Measurements from ENCODE around the gene GFOD1.

DNA sequence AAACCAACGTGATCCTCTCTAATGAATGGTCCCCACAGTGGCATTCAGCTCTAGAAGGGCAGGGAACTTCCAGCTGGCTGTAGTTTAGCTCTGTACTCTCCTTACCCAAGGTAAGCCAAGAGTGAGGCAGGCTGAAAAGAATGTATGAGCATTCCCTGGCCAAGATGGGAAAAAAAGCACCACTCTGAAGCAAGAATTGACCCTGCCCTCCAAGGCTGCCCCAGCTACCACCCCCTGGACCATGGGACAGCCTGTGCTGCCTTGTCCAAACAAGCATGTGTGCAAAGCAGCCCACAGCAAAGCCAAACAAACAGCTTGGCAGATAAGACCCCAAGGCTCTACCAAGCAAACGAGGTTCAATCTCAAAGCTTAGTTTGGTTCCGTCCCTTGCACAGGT lies 73.9 kb downstream of the GFOD1 start:
- TF ChIP-seq, protein P1, sequence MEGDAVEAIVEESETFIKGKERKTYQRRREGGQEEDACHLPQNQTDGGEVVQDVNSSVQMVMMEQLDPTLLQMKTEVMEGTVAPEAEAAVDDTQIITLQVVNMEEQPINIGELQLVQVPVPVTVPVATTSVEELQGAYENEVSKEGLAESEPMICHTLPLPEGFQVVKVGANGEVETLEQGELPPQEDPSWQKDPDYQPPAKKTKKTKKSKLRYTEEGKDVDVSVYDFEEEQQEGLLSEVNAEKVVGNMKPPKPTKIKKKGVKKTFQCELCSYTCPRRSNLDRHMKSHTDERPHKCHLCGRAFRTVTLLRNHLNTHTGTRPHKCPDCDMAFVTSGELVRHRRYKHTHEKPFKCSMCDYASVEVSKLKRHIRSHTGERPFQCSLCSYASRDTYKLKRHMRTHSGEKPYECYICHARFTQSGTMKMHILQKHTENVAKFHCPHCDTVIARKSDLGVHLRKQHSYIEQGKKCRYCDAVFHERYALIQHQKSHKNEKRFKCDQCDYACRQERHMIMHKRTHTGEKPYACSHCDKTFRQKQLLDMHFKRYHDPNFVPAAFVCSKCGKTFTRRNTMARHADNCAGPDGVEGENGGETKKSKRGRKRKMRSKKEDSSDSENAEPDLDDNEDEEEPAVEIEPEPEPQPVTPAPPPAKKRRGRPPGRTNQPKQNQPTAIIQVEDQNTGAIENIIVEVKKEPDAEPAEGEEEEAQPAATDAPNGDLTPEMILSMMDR (conservative IDR thresholded peaks at IDR 0.05 in 1 of 2, IDR thresholded peaks at IDR 0.05 in 1 of 2; ENCODE audit: low read depth in 1 of 2, low read length in 2 of 2), result no peak
- TF ChIP-seq EZH2 (IDR thresholded peaks at IDR 0.05; ENCODE audit: low read length, missing control alignments), result no peak

Measured in fibroblast of lung (primary cell).